ENCODE data around the gene SH2D3C.
A peak's percentile ranks its signal among the peaks of the same experiment; 100 is the strongest.

The SH2D3C gene

GRCh38 chr9:127755061-127756060 is 23.1 kb downstream of the SH2D3C start:
- H3K36me3 ChIP-seq (replicated peaks) = no peaks in the 10 kb centered on the region
- in situ Hi-C loops (cut with HindIII; ENCODE audit: low pct_ligation_motif_present, low sequenced_read_pairs) = loop anchor here (25.0 kb wide), 1 partner anchor 107 kb away; the partner anchor contains the start of gene ENG
- no peak overlapping the region for H3K27ac ChIP-seq
- no peaks in the 10 kb centered on the region for H3K27me3 ChIP-seq (replicated peaks)
- DNase-seq = no peak
- TF ChIP-seq, protein P1, sequence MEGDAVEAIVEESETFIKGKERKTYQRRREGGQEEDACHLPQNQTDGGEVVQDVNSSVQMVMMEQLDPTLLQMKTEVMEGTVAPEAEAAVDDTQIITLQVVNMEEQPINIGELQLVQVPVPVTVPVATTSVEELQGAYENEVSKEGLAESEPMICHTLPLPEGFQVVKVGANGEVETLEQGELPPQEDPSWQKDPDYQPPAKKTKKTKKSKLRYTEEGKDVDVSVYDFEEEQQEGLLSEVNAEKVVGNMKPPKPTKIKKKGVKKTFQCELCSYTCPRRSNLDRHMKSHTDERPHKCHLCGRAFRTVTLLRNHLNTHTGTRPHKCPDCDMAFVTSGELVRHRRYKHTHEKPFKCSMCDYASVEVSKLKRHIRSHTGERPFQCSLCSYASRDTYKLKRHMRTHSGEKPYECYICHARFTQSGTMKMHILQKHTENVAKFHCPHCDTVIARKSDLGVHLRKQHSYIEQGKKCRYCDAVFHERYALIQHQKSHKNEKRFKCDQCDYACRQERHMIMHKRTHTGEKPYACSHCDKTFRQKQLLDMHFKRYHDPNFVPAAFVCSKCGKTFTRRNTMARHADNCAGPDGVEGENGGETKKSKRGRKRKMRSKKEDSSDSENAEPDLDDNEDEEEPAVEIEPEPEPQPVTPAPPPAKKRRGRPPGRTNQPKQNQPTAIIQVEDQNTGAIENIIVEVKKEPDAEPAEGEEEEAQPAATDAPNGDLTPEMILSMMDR (IDR thresholded peaks at IDR 0.05; ENCODE audit: low read depth, low read length, missing control alignments) = no peak
- H3K4me3 ChIP-seq (ENCODE audit: low read depth, low read length) = no peak overlapping the region

GRCh38 chr9:127754099-127755060 is 24.1 kb downstream of the SH2D3C start:
- Histone ChIP-seq H3K36me3 (replicated peaks) (no peaks in the 10 kb centered on the region), H3K27me3 (replicated peaks) (no peaks in the 10 kb centered on the region), H3K27ac (no peak overlapping the region), H3K4me3 (ENCODE audit: low read depth, low read length) (no peak overlapping the region)
- in situ Hi-C loops (cut with HindIII; ENCODE audit: low pct_ligation_motif_present, low sequenced_read_pairs) = loop anchor here (25.0 kb wide), 1 partner anchor 108 kb away; the partner anchor contains the start of gene ENG
- TF ChIP-seq, protein P1 (IDR thresholded peaks at IDR 0.05; ENCODE audit: low read depth, low read length, missing control alignments) = no peak
- no peak for DNase-seq

DNA sequence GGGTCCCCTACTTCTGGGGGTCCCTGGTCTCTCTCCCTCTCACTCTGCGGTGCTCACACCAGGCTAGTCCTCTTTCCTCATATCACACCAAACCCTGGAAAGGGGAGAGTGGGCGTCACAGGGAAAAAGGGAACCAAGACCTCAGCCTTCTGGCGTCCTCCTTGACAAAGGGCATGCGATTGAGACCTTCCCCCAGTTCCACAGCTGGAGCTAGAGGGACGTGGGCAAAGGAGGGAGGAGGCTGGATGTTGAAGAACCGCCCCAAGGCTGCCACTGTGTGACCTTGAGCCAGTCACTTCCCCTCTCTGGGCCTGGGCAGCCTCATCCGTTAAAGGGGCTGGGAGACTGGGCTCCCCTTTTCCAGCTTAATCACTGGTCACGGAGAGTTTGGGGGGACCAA is 24.8 kb downstream of the SH2D3C start:
- Histone ChIP-seq H3K36me3 (replicated peaks) (no peaks in the 10 kb centered on the region), H3K27me3 (replicated peaks) (no peaks in the 10 kb centered on the region), H3K27ac (no peak overlapping the region), H3K4me3 (ENCODE audit: low read depth, low read length) (no peak overlapping the region)
- DNase-seq = no peak
- in situ Hi-C loops (cut with HindIII; ENCODE audit: low pct_ligation_motif_present, low sequenced_read_pairs) = loop anchor here (25.0 kb wide), 1 partner anchor 109 kb away; the partner anchor contains the start of gene ENG
- TF ChIP-seq, protein P1 (IDR thresholded peaks at IDR 0.05; ENCODE audit: low read depth, low read length, missing control alignments) = no peak

- DNase-seq = no peak
- H3K27ac ChIP-seq = no peak overlapping the region
- in situ Hi-C loops (cut with HindIII; ENCODE audit: low pct_ligation_motif_present, low sequenced_read_pairs) = loop anchor here (25.0 kb wide), 1 partner anchor 109 kb away; the partner anchor contains the start of gene ENG
- H3K27me3 ChIP-seq (replicated peaks) = no peaks in the 10 kb centered on the region
- TF ChIP-seq, protein P1 (IDR thresholded peaks at IDR 0.05; ENCODE audit: low read depth, low read length, missing control alignments) = no peak
- H3K4me3 ChIP-seq (ENCODE audit: low read depth, low read length) = no peak overlapping the region
- no peaks in the 10 kb centered on the region for H3K36me3 ChIP-seq (replicated peaks)
Measured at GRCh38 chr9:127753148-127753547, 25.3 kb downstream of the SH2D3C start.

- peak; percentile 27 for DNase-seq
- Histone ChIP-seq H3K27me3 (replicated peaks) (no peaks in the 10 kb centered on the region), H3K27ac (no peak overlapping the region), H3K4me3 (ENCODE audit: low read depth, low read length) (no peak overlapping the region), H3K36me3 (replicated peaks) (no peaks in the 10 kb centered on the region)
- in situ Hi-C loops (cut with HindIII; ENCODE audit: low pct_ligation_motif_present, low sequenced_read_pairs) = loop anchor here (25.0 kb wide), 1 partner anchor 111 kb away; the partner anchor contains the start of gene ENG
- TF ChIP-seq, protein P1 (IDR thresholded peaks at IDR 0.05; ENCODE audit: low read depth, low read length, missing control alignments) = no peak
Measured at GRCh38 chr9:127751269-127752054, 27.0 kb downstream of the SH2D3C start.

All from brain microvascular endothelial cell (primary cell).